Measurements from ENCODE around the gene TNKS1BP1.

TNKS1BP1 gene

GRCh38 chr11:57323167-57323854, 1.4 kb downstream of the TNKS1BP1 start:
- Histone ChIP-seq H3K9me3 (ENCODE audit: control insufficient read depth in 5 of 5, low read length in 5 of 5) (no peaks in the 10 kb centered on the region), H3K27ac (ENCODE audit: low read depth, low read length) (peak overlapping the region; percentile 96), H3K4me3 (ENCODE audit: low read depth in 1 of 5, low read length in 5 of 5) (peak overlapping the region; percentile 80 to 95 (median 85)), H3K27me3 (ENCODE audit: control insufficient read depth in 5 of 5, insufficient read depth in 4 of 5, low read length in 5 of 5) (peaks cover 0 to 4% (median 0%) of the 10 kb centered on the region in 5 donors), H3K36me3 (ENCODE audit: control insufficient read depth in 5 of 5, insufficient read depth in 5 of 5, low read length in 5 of 5) (peaks cover 3 to 40% (median 26%) of the 10 kb centered on the region in 5 donors), H3K9ac (ENCODE audit: low read length in 5 of 5) (peak overlapping the region; percentile 67 to 97 (median 86)), H3K4me1 (ENCODE audit: control insufficient read depth in 5 of 5, insufficient read depth in 5 of 5, low read length in 5 of 5) (peaks cover 26 to 73% (median 68%) of the 10 kb centered on the region in 5 donors)

DNA sequence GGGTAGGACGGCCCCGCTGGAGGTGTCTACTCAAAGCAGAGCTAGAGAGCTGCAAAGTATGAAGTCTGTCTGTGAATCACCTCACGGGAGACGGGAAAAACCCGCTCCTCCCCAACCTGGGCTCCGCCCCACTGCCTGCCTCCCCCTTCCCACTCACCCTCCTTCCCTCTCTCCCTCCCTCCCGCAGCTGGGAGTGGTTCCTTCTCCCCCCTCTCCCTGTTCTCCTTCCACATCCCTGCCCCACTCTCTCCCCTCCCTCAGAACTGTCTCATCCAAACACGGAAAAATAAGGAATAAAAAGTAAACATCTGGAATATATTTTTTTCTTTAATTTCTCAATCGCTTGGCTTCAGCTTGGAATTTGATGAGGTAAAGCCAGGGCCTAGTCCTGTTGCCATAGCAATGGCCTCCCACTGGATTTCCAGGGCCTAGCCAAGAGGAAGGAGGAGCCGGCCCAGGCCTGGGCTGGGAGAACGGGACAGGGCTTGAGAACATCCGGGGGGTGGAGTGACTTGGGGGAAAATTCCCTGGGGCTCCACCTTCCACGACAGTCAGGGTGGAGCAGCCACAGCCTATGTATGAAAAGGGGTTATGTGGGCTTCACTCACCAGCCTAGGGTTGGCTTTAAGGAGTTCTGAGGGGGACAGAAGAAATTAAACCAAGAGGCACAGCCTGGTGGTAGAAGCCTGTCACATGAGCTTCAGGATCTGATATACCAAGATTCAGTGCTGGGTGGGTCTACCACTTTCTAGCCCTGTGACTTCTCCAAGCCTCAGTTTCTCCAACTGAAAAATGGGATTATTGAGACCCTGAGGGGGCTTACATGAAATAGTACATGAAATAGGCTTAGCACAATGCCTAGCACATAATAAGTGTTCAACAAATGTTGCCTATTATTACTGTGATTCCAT, 2.2 kb downstream of the TNKS1BP1 start:
- peaks cover 0 to 39% (median 25%) of the 10 kb centered on the region in 5 donors for H3K36me3 ChIP-seq (ENCODE audit: control insufficient read depth in 5 of 5, insufficient read depth in 5 of 5, low read length in 5 of 5)
- no peaks in the 10 kb centered on the region for H3K9me3 ChIP-seq (ENCODE audit: control insufficient read depth in 5 of 5, low read length in 5 of 5)
- peak overlapping the region; percentile 57 to 97 (median 82) for H3K9ac ChIP-seq (ENCODE audit: low read length in 5 of 5)
- peaks cover 0 to 4% (median 0%) of the 10 kb centered on the region in 5 donors for H3K27me3 ChIP-seq (ENCODE audit: control insufficient read depth in 5 of 5, insufficient read depth in 4 of 5, low read length in 5 of 5)
- H3K4me1 ChIP-seq (ENCODE audit: control insufficient read depth in 5 of 5, insufficient read depth in 5 of 5, low read length in 5 of 5): peaks cover 34 to 81% (median 76%) of the 10 kb centered on the region in 5 donors
- H3K4me3 ChIP-seq (ENCODE audit: low read depth in 1 of 5, low read length in 5 of 5): peak overlapping the region; percentile 80 to 95 (median 85)
- H3K27ac ChIP-seq (ENCODE audit: low read depth, low read length): peak overlapping the region; percentile 96

GRCh38 chr11:57321388-57322255, 3.1 kb downstream of the TNKS1BP1 start:
- Histone ChIP-seq H3K27me3 (ENCODE audit: control insufficient read depth in 5 of 5, insufficient read depth in 4 of 5, low read length in 5 of 5) (peaks cover 0 to 4% (median 0%) of the 10 kb centered on the region in 5 donors), H3K4me3 (ENCODE audit: low read depth in 1 of 5, low read length in 5 of 5) (peak overlapping the region; percentile 60 to 85 (median 80)), H3K27ac (ENCODE audit: low read depth, low read length) (peak overlapping the region; percentile 96), H3K4me1 (ENCODE audit: control insufficient read depth in 5 of 5, insufficient read depth in 5 of 5, low read length in 5 of 5) (peaks cover 39 to 89% (median 83%) of the 10 kb centered on the region in 5 donors), H3K9me3 (ENCODE audit: control insufficient read depth in 5 of 5, low read length in 5 of 5) (no peaks in the 10 kb centered on the region), H3K36me3 (ENCODE audit: control insufficient read depth in 5 of 5, insufficient read depth in 5 of 5, low read length in 5 of 5) (peaks cover 0 to 39% (median 25%) of the 10 kb centered on the region in 5 donors), H3K9ac (ENCODE audit: low read length in 5 of 5) (peak overlapping the region; percentile 41 to 97 (median 82))

DNA sequence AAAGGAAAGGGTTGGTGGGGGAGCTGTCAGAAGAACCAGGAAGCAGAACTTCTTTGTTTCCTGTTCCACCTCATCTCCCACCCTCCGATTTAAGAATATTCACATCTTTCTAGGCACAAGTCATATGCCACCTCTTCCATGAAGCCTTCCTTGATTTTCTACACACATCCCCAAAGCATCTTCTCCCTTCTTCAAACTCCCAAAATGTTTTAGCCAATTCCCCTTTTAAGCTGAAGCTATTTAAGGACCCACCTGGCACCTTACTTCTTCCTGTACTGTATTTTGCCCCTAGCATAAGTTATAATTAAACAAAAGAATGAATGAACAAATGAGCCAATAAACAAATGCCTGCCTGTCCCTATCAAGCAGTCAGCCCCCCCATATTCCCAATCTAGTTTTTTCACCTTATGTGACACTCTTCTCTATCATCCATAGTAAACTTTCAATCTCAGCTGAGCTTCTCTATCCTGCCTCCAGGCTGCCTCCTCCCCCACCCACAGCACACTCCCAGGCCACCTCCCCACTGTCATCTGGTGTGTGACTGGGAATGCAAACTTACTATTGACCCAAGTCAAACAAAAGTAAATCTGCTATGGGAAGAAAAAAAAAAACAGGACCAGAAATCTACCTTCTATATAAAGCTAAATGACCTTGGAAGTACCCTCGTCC, 3.9 kb downstream of the TNKS1BP1 start:
- Histone ChIP-seq H3K27me3 (ENCODE audit: control insufficient read depth in 5 of 5, insufficient read depth in 4 of 5, low read length in 5 of 5) (peaks cover 0 to 4% (median 0%) of the 10 kb centered on the region in 5 donors), H3K4me1 (ENCODE audit: control insufficient read depth in 5 of 5, insufficient read depth in 5 of 5, low read length in 5 of 5) (peaks cover 44 to 89% (median 84%) of the 10 kb centered on the region in 5 donors), H3K27ac (ENCODE audit: low read depth, low read length) (peak overlapping the region; percentile 96), H3K9me3 (ENCODE audit: control insufficient read depth in 5 of 5, low read length in 5 of 5) (no peaks in the 10 kb centered on the region), H3K4me3 (ENCODE audit: low read depth in 1 of 5, low read length in 5 of 5) (peak overlapping the region; percentile 60 to 85 (median 80)), H3K9ac (ENCODE audit: low read length in 5 of 5) (peak overlapping the region; percentile 41 to 97 (median 60)), H3K36me3 (ENCODE audit: control insufficient read depth in 5 of 5, insufficient read depth in 5 of 5, low read length in 5 of 5) (peaks cover 0 to 39% (median 30%) of the 10 kb centered on the region in 5 donors)

DNA sequence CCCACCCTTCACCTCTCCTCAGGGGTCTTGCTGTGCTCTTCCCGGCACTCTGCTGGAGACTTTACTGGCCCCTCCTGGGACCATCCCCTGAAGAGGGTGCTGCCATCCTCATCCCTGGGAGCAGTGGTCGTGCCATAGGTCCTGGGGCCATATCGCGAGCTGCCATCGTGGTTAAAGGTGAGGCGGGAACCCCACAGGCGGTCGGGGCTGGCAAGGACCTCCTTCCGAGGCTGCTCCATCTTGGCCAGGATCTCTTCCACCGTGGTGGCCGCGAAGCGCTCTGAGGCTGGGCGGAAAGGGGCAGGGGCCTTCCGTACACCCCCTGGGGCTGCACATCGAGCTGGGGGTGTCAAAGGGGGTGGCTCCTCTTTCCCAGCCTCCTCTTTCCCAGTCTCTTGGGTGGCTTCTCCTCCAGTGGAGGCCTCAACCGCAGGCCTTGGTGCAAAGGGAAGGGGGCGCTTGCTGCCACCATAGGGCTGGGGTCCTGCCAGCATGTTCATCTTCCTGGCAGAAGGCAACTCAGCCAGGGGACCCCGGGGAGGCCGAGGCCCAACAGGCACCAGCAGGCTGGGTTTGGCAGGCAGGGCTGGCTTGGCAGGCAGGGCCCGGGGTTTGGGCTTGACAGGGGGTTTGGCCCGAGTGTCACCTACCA, 4.6 kb downstream of the TNKS1BP1 start:
- Histone ChIP-seq H3K27ac (ENCODE audit: low read depth, low read length) (peak overlapping the region; percentile 96), H3K9me3 (ENCODE audit: control insufficient read depth in 5 of 5, low read length in 5 of 5) (no peaks in the 10 kb centered on the region), H3K27me3 (ENCODE audit: control insufficient read depth in 5 of 5, insufficient read depth in 4 of 5, low read length in 5 of 5) (peaks cover 0 to 4% (median 0%) of the 10 kb centered on the region in 5 donors), H3K4me1 (ENCODE audit: control insufficient read depth in 5 of 5, insufficient read depth in 5 of 5, low read length in 5 of 5) (peaks cover 37 to 89% (median 84%) of the 10 kb centered on the region in 5 donors), H3K4me3 (ENCODE audit: low read depth in 1 of 5, low read length in 5 of 5) (peak overlapping the region in 4 of 5 donors; percentile 27 to 80 (median 40)), H3K9ac (ENCODE audit: low read length in 5 of 5) (peak overlapping the region in 4 of 5 donors; percentile 6 to 91 (median 53)), H3K36me3 (ENCODE audit: control insufficient read depth in 5 of 5, insufficient read depth in 5 of 5, low read length in 5 of 5) (peaks cover 0 to 45% (median 33%) of the 10 kb centered on the region in 5 donors)

DNA sequence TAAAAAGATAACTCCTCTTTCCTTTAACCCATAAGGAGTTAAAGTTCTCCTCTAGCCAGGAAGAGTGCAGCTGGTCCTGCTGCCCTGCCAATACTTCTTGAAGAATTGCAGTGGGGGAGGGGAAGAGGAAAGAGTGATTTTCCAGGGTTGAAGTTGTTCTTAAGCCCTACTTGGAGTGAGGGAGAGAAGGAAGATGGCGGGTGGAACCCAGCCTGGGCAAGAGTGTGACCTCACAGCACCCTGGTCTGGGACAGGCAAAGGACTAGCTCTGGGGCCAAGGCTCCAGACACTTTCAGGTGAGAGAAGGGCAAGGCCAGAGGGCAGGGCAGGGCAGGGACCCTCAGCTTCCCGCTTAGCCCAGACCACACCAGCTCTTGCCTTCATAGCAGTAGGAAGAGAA, 6.6 kb downstream of the TNKS1BP1 start:
- Histone ChIP-seq H3K27ac (ENCODE audit: low read depth, low read length) (peak overlapping the region; percentile 66), H3K9ac (ENCODE audit: low read length in 5 of 5) (peak overlapping the region in 1 of 5 donors; percentile 31), H3K4me3 (ENCODE audit: low read depth in 1 of 5, low read length in 5 of 5) (peak overlapping the region in 4 of 5 donors; percentile 25 to 49 (median 32)), H3K27me3 (ENCODE audit: control insufficient read depth in 5 of 5, insufficient read depth in 4 of 5, low read length in 5 of 5) (peaks cover 0 to 4% (median 0%) of the 10 kb centered on the region in 5 donors), H3K4me1 (ENCODE audit: control insufficient read depth in 5 of 5, insufficient read depth in 5 of 5, low read length in 5 of 5) (peaks cover 37 to 96% (median 92%) of the 10 kb centered on the region in 5 donors), H3K9me3 (ENCODE audit: control insufficient read depth in 5 of 5, low read length in 5 of 5) (no peaks in the 10 kb centered on the region), H3K36me3 (ENCODE audit: control insufficient read depth in 5 of 5, insufficient read depth in 5 of 5, low read length in 5 of 5) (peaks cover 0 to 65% (median 53%) of the 10 kb centered on the region in 5 donors)

DNA sequence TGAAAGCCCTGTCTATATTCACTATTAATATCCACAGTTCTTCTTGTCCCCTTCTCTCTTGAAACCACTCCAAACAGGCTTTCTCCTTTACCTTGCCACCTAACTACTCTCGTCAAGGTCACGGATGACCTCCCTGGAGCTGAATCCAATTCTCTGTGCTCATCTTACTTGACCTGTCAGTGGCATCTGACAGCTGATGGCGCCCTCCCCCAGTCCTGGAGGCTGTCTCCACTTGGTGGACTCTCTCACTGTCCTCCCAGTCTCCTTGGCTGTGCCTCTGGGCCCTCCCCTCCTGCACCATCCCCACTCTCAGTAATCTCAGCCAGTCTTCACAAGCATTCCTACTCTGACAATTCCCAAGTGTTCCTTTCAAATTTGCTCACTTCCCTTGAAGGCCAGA, 8.7 kb downstream of the TNKS1BP1 start:
- Histone ChIP-seq H3K27ac (ENCODE audit: low read depth, low read length) (peak overlapping the region; percentile 66), H3K4me1 (ENCODE audit: control insufficient read depth in 5 of 5, insufficient read depth in 5 of 5, low read length in 5 of 5) (peaks cover 36 to 94% (median 91%) of the 10 kb centered on the region in 5 donors), H3K9me3 (ENCODE audit: control insufficient read depth in 5 of 5, low read length in 5 of 5) (no peaks in the 10 kb centered on the region), H3K9ac (ENCODE audit: low read length in 5 of 5) (peak overlapping the region in 2 of 5 donors; percentile 30 to 40), H3K4me3 (ENCODE audit: low read depth in 1 of 5, low read length in 5 of 5) (peak overlapping the region in 2 of 5 donors; percentile 23), H3K27me3 (ENCODE audit: control insufficient read depth in 5 of 5, insufficient read depth in 4 of 5, low read length in 5 of 5) (no peaks in the 10 kb centered on the region), H3K36me3 (ENCODE audit: control insufficient read depth in 5 of 5, insufficient read depth in 5 of 5, low read length in 5 of 5) (peaks cover 0 to 75% (median 64%) of the 10 kb centered on the region in 5 donors)

DNA sequence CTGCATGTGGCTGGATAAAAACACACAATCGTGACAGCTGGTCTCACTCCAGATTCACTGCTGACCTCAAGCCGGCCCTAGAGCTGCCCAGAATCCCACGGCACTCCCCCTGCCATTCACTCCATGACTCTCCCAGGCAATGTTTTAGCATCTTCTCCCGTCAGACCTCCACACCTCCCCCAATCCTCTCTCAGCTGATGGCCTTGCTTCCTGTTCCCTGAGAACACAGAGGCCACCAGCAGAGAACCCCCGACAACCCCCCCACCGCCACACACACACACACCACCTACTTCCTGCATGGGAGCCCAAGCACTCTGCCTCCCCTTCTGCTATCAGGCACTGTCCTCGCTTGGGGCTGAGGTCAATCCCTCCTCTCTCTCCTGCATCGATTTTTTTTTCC, 9.3 kb downstream of the TNKS1BP1 start:
- H3K36me3 ChIP-seq (ENCODE audit: control insufficient read depth in 5 of 5, insufficient read depth in 5 of 5, low read length in 5 of 5): peaks cover 0 to 75% (median 65%) of the 10 kb centered on the region in 5 donors
- no peak overlapping the region for H3K4me3 ChIP-seq (ENCODE audit: low read depth in 1 of 5, low read length in 5 of 5)
- H3K27me3 ChIP-seq (ENCODE audit: control insufficient read depth in 5 of 5, insufficient read depth in 4 of 5, low read length in 5 of 5): no peaks in the 10 kb centered on the region
- H3K9ac ChIP-seq (ENCODE audit: low read length in 5 of 5): peak overlapping the region in 1 of 5 donors; percentile 40
- H3K27ac ChIP-seq (ENCODE audit: low read depth, low read length): peak overlapping the region; percentile 66
- peaks cover 38 to 94% (median 91%) of the 10 kb centered on the region in 5 donors for H3K4me1 ChIP-seq (ENCODE audit: control insufficient read depth in 5 of 5, insufficient read depth in 5 of 5, low read length in 5 of 5)
- no peaks in the 10 kb centered on the region for H3K9me3 ChIP-seq (ENCODE audit: control insufficient read depth in 5 of 5, low read length in 5 of 5)
